ENCODE data around the gene SPRR2F.

- no peak for TF ChIP-seq CTCF (IDR thresholded peaks at IDR 0.05)
- TF ChIP-seq EZH2 (IDR thresholded peaks at IDR 0.05; ENCODE audit: borderline replicate concordance, insufficient read depth, low read depth, low read length, poor library complexity, severe bottlenecking), result no peak
Measured at GRCh38 chr1:153119491-153119971, 6.2 kb upstream of the SPRR2F start.

Data from B cell (primary cell).